ENCODE results near the gene ADGRF1. TPM values are rescaled to one million over a fixed set of nuclear protein-coding genes. Genes with fewer than 3 reads are reported as not detected.
"Not testable (repeated sequence)": the region's sequence is repeated elsewhere in the genome, so short reads cannot be mapped to it uniquely, and the experiment has no call there.

Gene ADGRF1
- total RNA-seq (2014; rRNA removed; shearing (Covaris generic)): not detected in 2 replicates

DNA sequence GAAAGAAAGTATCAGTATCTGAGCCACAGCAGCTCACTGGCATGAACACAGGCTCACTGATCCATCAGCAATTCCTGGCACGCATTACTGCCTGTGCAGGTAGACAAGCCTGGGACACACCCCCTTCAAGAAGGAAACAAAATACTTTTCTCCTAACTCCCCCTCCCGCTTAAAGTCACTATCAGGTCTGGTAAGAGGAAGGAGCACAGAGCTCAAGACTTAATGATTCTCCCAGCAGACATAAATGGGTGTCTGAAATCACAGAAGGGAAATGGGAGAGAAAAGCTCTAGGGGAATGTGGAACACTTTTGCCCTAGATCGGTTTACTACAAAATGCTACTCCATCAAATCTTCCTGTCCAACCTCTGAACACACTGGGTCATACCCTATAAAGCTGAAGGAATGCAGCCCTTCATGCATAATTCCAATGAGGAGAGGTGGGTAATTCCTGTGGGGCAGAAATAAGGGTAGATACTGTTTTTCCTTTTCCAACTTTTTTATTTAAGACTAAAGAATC, at the start of gene ADGRF1:
TSS of gene ADGRF1 (minus strand) at position 58 of the 517 bp plus-strand sequence. CDS start 13,271 bp downstream, outside the sequence.
- H3K4me3 ChIP-seq (ENCODE audit: insufficient read depth, low read depth, low read length): no peak within 1 kb of the TSS
- DNase-seq: no peak
- H3K27me3 ChIP-seq (ENCODE audit: control insufficient read depth, insufficient read depth, low read length): no peaks in the 10 kb centered on the region
- H3K36me3 ChIP-seq (replicated peaks; ENCODE audit: control insufficient read depth, insufficient read depth, low read length): no peaks in the 10 kb centered on the region

DNA sequence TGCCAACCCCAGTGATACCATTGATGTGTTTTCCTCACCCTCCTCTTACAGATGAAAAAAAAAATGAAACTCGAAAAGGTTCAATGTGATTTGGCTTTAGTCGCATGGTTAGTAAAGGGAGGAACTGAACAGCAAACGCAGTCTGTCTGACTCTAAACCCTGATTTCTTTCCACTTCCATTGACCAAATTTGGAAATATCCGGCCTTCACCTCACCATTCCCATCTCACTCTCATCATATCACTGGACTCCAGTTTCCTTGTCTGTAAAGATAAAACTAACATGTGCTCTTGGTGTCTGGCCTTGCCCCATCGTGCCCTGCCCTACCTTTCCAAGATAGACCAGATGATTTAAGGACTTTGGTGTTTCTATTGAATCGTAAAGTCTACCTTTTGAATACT, 48.7 kb upstream of the ADGRF1 start:
- Histone ChIP-seq H3K27me3 (ENCODE audit: control insufficient read depth, insufficient read depth, low read length) (no peaks in the 10 kb centered on the region), H3K4me3 (ENCODE audit: insufficient read depth, low read depth, low read length) (no peak overlapping the region), H3K36me3 (replicated peaks; ENCODE audit: control insufficient read depth, insufficient read depth, low read length) (no peaks in the 10 kb centered on the region)
- no peak for DNase-seq

- not testable (repeated sequence) for DNase-seq; H3K36me3 ChIP-seq (replicated peaks; ENCODE audit: control insufficient read depth, insufficient read depth, low read length); H3K27me3 ChIP-seq (ENCODE audit: control insufficient read depth, insufficient read depth, low read length); H3K4me3 ChIP-seq (ENCODE audit: insufficient read depth, low read depth, low read length)
Measured at GRCh38 chr6:47089473-47089872, 47.3 kb upstream of the ADGRF1 start.

DNA sequence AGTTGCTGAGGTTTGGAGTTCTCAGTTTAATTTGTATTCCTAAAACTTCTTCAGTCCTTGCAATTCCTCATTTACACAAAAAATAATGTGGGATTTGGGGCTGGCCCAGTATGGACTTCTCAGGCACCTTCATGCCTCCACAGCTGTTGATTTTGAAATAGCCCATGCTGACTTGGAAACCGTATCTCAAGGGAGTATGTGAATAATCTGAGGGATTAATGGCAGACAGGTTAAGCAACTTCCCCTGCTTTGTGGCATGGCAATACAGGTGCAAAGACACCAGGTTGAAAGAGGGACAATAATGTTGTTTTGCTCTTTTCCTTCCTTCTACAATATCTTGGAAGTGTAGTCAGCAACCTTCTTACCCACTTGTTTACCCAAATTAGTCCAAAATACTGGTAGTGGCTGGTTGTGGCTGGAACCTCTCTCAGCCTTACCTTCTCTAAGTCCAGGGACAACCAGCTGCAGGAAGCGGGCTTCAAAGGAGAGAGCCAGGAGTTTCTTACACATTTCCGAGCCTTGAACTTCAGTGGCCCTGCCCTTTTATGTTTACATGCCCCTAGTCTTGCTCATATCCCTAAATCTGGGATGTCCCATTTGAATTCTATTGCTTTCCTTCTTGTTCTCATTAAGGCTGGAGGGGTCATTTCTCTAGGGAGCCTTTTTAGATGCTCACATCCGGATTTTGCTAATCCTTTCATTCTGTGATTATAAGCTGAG, 44.1 kb upstream of the ADGRF1 start:
- no peak for DNase-seq
- H3K27me3 ChIP-seq (ENCODE audit: control insufficient read depth, insufficient read depth, low read length): no peaks in the 10 kb centered on the region
- H3K4me3 ChIP-seq (ENCODE audit: insufficient read depth, low read depth, low read length): no peak overlapping the region
- H3K36me3 ChIP-seq (replicated peaks; ENCODE audit: control insufficient read depth, insufficient read depth, low read length): no peaks in the 10 kb centered on the region

DNA sequence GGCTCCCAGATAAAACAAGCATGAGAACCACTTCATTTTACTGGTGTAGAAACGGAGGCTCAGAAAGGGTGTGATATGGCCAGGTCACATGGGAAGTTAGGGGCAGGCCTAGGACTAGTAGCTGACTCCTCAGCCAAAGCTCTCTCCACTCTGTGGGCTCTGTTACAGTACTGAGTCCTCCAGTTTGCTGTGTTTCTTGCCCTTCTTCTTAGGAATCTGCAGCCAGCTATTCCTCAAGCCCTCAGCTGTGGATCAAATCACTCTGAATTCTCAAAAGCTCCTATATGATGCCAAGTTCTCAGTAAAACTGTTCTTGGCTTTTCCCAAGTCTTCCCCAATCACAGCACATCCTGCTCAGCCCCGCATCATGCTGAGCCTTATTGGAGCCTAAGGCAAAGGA, 42.5 kb upstream of the ADGRF1 start:
- H3K36me3 ChIP-seq (replicated peaks; ENCODE audit: control insufficient read depth, insufficient read depth, low read length): no peaks in the 10 kb centered on the region
- H3K4me3 ChIP-seq (ENCODE audit: insufficient read depth, low read depth, low read length): no peak overlapping the region
- no peaks in the 10 kb centered on the region for H3K27me3 ChIP-seq (ENCODE audit: control insufficient read depth, insufficient read depth, low read length)
- DNase-seq: no peak

DNA sequence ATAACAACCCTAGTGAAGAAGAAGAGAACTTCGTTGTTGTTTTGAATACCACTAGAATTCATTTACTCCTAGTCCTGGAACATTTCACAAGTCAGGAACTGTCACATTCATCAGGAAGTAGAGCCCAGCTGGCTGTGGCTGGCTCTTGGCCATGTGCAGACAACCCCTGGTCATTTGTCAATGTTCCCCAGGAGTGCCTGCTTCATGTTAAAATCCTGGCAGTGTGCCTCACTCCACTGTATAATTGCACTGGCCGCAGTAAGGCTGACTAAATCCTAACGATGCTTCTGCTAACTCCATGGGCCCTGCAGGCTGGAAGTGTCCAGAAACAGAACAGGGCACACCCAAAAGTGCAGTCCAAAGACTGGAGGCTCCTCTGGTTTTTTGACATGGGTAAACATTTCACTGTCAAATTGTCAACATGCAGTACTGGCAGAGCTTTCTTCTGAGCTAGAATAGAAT, 41.5 kb upstream of the ADGRF1 start:
- no peak overlapping the region for H3K4me3 ChIP-seq (ENCODE audit: insufficient read depth, low read depth, low read length)
- H3K36me3 ChIP-seq (replicated peaks; ENCODE audit: control insufficient read depth, insufficient read depth, low read length): no peaks in the 10 kb centered on the region
- no peak for DNase-seq
- no peaks in the 10 kb centered on the region for H3K27me3 ChIP-seq (ENCODE audit: control insufficient read depth, insufficient read depth, low read length)

DNA sequence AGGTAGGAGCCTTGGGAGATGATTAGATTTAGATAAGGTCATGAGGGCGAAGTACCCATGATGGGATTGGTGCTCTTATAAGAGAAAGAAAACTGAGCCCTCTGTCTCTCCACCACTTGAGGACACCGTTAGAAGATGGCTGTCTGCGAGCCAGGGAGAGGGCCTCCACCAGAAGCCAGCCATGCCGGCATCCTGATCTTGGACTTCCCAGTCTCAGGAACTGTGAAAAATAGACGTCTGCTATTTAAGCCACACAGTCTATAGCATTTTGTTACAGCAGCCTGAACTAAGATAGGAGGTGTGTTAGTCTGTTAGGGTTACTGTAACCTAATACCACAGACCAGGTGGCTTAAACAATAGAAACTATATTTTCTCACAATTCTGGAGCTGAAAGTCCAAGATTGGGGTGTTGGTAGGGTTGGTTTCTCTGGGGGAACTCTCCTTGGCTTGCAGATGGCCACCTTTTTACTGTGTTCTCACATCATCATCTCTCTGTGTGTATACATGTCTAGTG, 38.0 kb upstream of the ADGRF1 start:
- H3K4me3 ChIP-seq (ENCODE audit: insufficient read depth, low read depth, low read length): no peak overlapping the region
- DNase-seq: no peak
- H3K36me3 ChIP-seq (replicated peaks; ENCODE audit: control insufficient read depth, insufficient read depth, low read length): no peaks in the 10 kb centered on the region
- no peaks in the 10 kb centered on the region for H3K27me3 ChIP-seq (ENCODE audit: control insufficient read depth, insufficient read depth, low read length)

GRCh38 chr6:47079638-47080037, 37.5 kb upstream of the ADGRF1 start:
- no peak overlapping the region for H3K4me3 ChIP-seq (ENCODE audit: insufficient read depth, low read depth, low read length)
- no peak for DNase-seq

GRCh38 chr6:47078991-47079390, 36.9 kb upstream of the ADGRF1 start:
- no peak for DNase-seq

More at GRCh38 chr6:47079638-47080037, 37.5 kb upstream of the ADGRF1 start:
- Histone ChIP-seq H3K36me3 (replicated peaks; ENCODE audit: control insufficient read depth, insufficient read depth, low read length) (no peaks in the 10 kb centered on the region), H3K27me3 (ENCODE audit: control insufficient read depth, insufficient read depth, low read length) (no peaks in the 10 kb centered on the region)

DNA sequence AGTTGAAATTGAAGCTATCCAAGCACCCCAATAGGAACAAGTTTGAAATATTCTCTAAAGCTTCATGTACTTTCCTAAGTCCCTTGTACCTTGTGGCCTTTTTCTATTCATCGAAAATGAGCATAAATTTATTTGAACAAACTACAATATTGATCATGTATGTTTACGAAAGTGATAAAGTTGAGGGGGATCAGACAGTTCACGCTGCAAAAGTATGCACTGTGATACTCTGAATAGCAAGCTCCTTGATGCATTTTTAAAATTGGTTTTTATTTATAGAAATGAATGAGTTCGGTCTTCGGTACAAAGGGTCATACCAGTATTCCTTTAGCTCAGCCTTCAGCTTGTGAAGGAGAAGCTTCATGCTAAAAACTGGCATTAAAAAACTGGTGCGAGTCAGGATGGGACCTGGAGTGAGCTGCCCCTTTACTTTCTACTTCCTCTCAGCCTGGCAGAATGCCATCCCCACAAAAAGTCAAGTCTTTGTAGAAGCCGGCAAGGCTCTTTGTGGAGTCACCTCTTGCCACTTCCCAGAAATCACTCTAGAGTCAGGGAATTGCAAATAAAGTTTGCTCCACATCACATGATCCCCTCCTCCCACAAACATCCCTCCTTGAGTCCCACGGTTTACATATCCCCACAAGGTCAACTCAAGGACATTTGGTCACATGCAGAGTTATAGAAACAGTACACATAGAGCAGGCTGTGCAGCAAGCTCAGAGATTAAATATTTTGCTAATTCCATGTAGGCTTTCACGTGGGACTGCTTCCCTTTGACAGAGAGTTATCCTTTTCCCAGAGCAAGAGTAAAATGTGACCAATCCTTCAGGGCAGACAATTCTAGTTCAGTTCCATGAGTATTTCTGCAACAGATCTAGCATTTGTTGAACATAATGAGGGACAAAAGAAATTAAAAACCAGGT, 34.6 kb upstream of the ADGRF1 start:
- H3K4me3 ChIP-seq (ENCODE audit: insufficient read depth, low read depth, low read length): no peak overlapping the region
- no peaks in the 10 kb centered on the region for H3K36me3 ChIP-seq (replicated peaks; ENCODE audit: control insufficient read depth, insufficient read depth, low read length)
- H3K27me3 ChIP-seq (ENCODE audit: control insufficient read depth, insufficient read depth, low read length): no peaks in the 10 kb centered on the region
- DNase-seq: no peak

More at GRCh38 chr6:47078991-47079390, 36.9 kb upstream of the ADGRF1 start:
- Histone ChIP-seq H3K27me3 (ENCODE audit: control insufficient read depth, insufficient read depth, low read length) (no peaks in the 10 kb centered on the region), H3K4me3 (ENCODE audit: insufficient read depth, low read depth, low read length) (no peak overlapping the region), H3K36me3 (replicated peaks; ENCODE audit: control insufficient read depth, insufficient read depth, low read length) (no peaks in the 10 kb centered on the region)

GRCh38 chr6:47075741-47076421, 33.7 kb upstream of the ADGRF1 start:
- H3K27me3 ChIP-seq (ENCODE audit: control insufficient read depth, insufficient read depth, low read length): no peaks in the 10 kb centered on the region
- DNase-seq: no peak
- H3K4me3 ChIP-seq (ENCODE audit: insufficient read depth, low read depth, low read length): no peak overlapping the region
- no peaks in the 10 kb centered on the region for H3K36me3 ChIP-seq (replicated peaks; ENCODE audit: control insufficient read depth, insufficient read depth, low read length)

DNA sequence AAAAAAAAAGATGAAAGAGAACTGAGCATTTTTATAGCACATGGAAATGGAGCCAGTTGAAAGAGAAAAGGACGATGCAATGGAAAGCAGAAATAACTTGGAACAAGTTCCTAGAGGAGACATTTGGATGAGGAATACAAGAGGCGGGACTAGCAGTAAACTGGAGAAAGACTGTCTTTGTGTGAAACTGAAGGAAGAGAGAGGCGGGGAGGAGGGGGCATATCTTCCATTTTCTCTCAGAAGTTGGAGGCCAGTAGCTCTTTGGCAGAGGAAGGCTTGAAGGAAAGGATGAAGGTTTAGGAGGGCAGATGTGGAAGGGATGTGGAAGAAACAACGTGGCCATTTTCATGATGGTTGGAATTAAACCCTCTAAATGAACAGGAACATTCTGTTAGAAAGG, 33.0 kb upstream of the ADGRF1 start:
- no peaks in the 10 kb centered on the region for H3K36me3 ChIP-seq (replicated peaks; ENCODE audit: control insufficient read depth, insufficient read depth, low read length)
- no peaks in the 10 kb centered on the region for H3K27me3 ChIP-seq (ENCODE audit: control insufficient read depth, insufficient read depth, low read length)
- no peak for DNase-seq
- no peak overlapping the region for H3K4me3 ChIP-seq (ENCODE audit: insufficient read depth, low read depth, low read length)

GRCh38 chr6:47073125-47074110, 31.3 kb upstream of the ADGRF1 start:
- H3K27me3 ChIP-seq (ENCODE audit: control insufficient read depth, insufficient read depth, low read length): no peaks in the 10 kb centered on the region
- no peaks in the 10 kb centered on the region for H3K36me3 ChIP-seq (replicated peaks; ENCODE audit: control insufficient read depth, insufficient read depth, low read length)
- peak; percentile 28 for DNase-seq
- H3K4me3 ChIP-seq (ENCODE audit: insufficient read depth, low read depth, low read length): no peak overlapping the region
